WTC11 (cell line): ENCODE measurements around the gene ZNF771.

Experiments
- JUN ChIP-seq: sonication (generic); formaldehyde crosslinking; IDR thresholded peaks from 2 replicates; pipeline ENCODE4 v1.8.0; 2023; ENCODE audit warnings: mild to moderate bottlenecking, missing genetic modification reagents
- NR2C2 ChIP-seq: sonication (generic); formaldehyde crosslinking; IDR thresholded peaks from 2 replicates; pipeline ENCODE4 v1.8.0; 2022; ENCODE audit warnings: mild to moderate bottlenecking, missing genetic modification reagents
- OVOL2 ChIP-seq: fragments of 250-450 bp; sonication (Bioruptor Pico); IDR thresholded peaks from 2 replicates; pipeline ENCODE4 v1.9.0; 2021; ENCODE audit warnings: mild to moderate bottlenecking, borderline replicate concordance
- TEAD4 ChIP-seq: sonication (generic); formaldehyde crosslinking; IDR thresholded peaks from 2 replicates; pipeline ENCODE4 v1.8.0; 2022; ENCODE audit warnings: mild to moderate bottlenecking, missing genetic modification reagents
- TF ChIP-seq, protein P1 (sequence below): sonication (generic); formaldehyde crosslinking; IDR thresholded peaks from 2 replicates; pipeline ENCODE4 v1.8.0; 2022; ENCODE audit warnings: mild to moderate bottlenecking, missing genetic modification reagents
- TF ChIP-seq, protein P2 (sequence below): fragments of 200-600 bp; IDR thresholded peaks from 2 replicates; pipeline ENCODE4 v1.8.0; 2022; ENCODE audit warnings: antibody characterized with exemption
- TF ChIP-seq, protein P3 (sequence below): sonication (generic); formaldehyde crosslinking; IDR thresholded peaks from 2 replicates; pipeline ENCODE4 v1.8.1; 2022; ENCODE audit warnings: mild to moderate bottlenecking, missing genetic modification reagents, moderate library complexity, borderline replicate concordance
- TF ChIP-seq, protein P4 (sequence below): sonication (generic); formaldehyde crosslinking; IDR thresholded peaks from 2 replicates; pipeline ENCODE4 v1.8.0; 2022; ENCODE audit warnings: mild to moderate bottlenecking, missing genetic modification reagents
- TF ChIP-seq, protein P5 (sequence below): sonication (generic); formaldehyde crosslinking; conservative IDR thresholded peaks from 2 replicates; pipeline ENCODE4 v1.8.1; 2022; ENCODE audit warnings: mild to moderate bottlenecking, missing genetic modification reagents
- TF ChIP-seq, protein P6 (sequence below): sonication (generic); formaldehyde crosslinking; IDR thresholded peaks from 2 replicates; pipeline ENCODE4 v1.8.1; 2023; ENCODE audit warnings: mild to moderate bottlenecking, moderate library complexity, missing genetic modification reagents

DNA sequence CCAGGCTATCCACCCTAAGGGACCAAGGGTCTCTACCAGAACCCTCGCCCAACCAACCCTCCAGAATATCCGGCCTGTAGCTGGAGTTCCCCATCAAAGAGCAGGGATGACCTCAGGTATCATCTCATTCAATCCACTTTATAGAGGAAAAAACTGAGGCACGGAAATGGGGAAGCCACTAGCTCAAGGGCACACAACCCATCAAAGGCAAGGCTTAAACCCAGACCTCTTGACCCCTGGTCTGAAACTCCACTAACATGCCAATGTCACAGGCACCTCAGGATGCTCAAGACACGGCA is 38.7 kb upstream of the ZNF771 start:
- TF ChIP-seq, protein P1, sequence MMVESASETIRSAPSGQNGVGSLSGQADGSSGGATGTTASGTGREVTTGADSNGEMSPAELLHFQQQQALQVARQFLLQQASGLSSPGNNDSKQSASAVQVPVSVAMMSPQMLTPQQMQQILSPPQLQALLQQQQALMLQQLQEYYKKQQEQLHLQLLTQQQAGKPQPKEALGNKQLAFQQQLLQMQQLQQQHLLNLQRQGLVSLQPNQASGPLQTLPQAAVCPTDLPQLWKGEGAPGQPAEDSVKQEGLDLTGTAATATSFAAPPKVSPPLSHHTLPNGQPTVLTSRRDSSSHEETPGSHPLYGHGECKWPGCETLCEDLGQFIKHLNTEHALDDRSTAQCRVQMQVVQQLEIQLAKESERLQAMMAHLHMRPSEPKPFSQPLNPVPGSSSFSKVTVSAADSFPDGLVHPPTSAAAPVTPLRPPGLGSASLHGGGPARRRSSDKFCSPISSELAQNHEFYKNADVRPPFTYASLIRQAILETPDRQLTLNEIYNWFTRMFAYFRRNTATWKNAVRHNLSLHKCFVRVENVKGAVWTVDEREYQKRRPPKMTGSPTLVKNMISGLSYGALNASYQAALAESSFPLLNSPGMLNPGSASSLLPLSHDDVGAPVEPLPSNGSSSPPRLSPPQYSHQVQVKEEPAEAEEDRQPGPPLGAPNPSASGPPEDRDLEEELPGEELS (CRISPR knock-in tag), result no peak
- TF ChIP-seq, protein P2, sequence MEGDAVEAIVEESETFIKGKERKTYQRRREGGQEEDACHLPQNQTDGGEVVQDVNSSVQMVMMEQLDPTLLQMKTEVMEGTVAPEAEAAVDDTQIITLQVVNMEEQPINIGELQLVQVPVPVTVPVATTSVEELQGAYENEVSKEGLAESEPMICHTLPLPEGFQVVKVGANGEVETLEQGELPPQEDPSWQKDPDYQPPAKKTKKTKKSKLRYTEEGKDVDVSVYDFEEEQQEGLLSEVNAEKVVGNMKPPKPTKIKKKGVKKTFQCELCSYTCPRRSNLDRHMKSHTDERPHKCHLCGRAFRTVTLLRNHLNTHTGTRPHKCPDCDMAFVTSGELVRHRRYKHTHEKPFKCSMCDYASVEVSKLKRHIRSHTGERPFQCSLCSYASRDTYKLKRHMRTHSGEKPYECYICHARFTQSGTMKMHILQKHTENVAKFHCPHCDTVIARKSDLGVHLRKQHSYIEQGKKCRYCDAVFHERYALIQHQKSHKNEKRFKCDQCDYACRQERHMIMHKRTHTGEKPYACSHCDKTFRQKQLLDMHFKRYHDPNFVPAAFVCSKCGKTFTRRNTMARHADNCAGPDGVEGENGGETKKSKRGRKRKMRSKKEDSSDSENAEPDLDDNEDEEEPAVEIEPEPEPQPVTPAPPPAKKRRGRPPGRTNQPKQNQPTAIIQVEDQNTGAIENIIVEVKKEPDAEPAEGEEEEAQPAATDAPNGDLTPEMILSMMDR, result no peak
- TF ChIP-seq JUN (CRISPR knock-in tag) (no peak), OVOL2 (CRISPR knock-in tag) (no peak), NR2C2 (no peak), TEAD4 (no peak)
- TF ChIP-seq, protein P3, sequence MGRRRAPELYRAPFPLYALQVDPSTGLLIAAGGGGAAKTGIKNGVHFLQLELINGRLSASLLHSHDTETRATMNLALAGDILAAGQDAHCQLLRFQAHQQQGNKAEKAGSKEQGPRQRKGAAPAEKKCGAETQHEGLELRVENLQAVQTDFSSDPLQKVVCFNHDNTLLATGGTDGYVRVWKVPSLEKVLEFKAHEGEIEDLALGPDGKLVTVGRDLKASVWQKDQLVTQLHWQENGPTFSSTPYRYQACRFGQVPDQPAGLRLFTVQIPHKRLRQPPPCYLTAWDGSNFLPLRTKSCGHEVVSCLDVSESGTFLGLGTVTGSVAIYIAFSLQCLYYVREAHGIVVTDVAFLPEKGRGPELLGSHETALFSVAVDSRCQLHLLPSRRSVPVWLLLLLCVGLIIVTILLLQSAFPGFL, result no peak
- TF ChIP-seq, protein P4, sequence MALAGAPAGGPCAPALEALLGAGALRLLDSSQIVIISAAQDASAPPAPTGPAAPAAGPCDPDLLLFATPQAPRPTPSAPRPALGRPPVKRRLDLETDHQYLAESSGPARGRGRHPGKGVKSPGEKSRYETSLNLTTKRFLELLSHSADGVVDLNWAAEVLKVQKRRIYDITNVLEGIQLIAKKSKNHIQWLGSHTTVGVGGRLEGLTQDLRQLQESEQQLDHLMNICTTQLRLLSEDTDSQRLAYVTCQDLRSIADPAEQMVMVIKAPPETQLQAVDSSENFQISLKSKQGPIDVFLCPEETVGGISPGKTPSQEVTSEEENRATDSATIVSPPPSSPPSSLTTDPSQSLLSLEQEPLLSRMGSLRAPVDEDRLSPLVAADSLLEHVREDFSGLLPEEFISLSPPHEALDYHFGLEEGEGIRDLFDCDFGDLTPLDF (CRISPR knock-in tag), result no peak
- TF ChIP-seq, protein P5, sequence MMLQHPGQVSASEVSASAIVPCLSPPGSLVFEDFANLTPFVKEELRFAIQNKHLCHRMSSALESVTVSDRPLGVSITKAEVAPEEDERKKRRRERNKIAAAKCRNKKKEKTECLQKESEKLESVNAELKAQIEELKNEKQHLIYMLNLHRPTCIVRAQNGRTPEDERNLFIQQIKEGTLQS (CRISPR knock-in tag), result no peak
- TF ChIP-seq, protein P6, sequence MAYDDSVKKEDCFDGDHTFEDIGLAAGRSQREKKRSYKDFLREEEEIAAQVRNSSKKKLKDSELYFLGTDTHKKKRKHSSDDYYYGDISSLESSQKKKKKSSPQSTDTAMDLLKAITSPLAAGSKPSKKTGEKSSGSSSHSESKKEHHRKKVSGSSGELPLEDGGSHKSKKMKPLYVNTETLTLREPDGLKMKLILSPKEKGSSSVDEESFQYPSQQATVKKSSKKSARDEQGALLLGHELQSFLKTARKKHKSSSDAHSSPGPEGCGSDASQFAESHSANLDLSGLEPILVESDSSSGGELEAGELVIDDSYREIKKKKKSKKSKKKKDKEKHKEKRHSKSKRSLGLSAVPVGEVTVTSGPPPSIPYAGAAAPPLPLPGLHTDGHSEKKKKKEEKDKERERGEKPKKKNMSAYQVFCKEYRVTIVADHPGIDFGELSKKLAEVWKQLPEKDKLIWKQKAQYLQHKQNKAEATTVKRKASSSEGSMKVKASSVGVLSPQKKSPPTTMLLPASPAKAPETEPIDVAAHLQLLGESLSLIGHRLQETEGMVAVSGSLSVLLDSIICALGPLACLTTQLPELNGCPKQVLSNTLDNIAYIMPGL (CRISPR knock-in tag), result no peak
